Tibial nerve (tissue), 3 donors: ENCODE data around the gene OSR1.

Experiments
- POLR2A ChIP-seq, 2 donors: fragments of 450-650 bp; IDR thresholded peaks; one replicate each; pipeline ENCODE4 v1.6.1; 2017; ENCODE audit warnings: antibody characterized with exemption in 2 of 2, mild to moderate bottlenecking in 2 of 2, moderate library complexity in 2 of 2
- TF ChIP-seq, protein P1 (sequence below), 5 experiments: fragments of 200-600 bp in 3 of 5; fragments of 450-650 bp in 2 of 5; sonication (generic) in 3 of 5; IDR thresholded peaks; one replicate each; pipeline ENCODE4 v1.5.1; 2016 to 2019; ENCODE audit warnings: antibody characterized with exemption in 5 of 5, mild to moderate bottlenecking in 3 of 5, moderate library complexity in 2 of 5

DNA sequence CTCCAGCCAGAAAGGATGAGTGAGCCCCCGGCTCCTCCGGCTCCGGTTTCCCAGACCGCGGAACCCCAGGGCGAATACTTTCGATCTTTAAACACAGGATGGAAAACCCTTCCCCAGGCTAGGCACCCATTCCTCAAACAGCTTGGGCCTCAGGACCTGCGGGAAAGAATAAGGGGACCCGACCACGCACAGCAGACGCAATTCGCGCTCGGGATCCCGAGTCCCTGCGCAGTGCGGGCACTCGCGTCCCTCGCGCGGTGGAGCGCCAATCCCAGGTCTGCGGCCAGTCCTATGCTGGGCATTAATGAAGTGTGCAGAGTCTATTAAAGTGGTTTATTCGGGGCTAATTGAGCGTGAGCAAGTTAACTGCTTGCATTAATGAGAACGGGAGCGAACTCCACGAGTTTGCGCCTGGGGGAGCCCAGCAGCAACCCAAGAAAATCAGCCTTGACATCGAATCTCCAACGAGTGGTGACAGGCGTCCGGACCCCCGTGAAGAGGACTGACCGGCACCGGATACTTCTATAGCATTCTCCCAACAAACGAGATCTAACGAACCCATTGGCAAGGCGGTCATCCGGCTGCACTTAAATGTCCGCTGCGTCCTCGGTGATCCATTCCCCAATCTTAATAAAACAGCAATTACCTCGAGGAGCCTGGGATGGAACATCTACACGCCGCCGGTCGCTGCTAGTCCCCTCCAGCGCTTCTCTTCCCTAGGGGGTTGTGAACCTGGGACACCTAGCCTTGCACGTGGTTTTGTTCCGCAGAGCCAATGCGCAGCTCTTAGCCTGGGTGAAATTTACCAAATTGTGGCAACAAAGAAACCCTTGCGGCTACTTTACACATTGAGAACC, 1.6 kb downstream of the OSR1 start:
- TF ChIP-seq, protein P1, sequence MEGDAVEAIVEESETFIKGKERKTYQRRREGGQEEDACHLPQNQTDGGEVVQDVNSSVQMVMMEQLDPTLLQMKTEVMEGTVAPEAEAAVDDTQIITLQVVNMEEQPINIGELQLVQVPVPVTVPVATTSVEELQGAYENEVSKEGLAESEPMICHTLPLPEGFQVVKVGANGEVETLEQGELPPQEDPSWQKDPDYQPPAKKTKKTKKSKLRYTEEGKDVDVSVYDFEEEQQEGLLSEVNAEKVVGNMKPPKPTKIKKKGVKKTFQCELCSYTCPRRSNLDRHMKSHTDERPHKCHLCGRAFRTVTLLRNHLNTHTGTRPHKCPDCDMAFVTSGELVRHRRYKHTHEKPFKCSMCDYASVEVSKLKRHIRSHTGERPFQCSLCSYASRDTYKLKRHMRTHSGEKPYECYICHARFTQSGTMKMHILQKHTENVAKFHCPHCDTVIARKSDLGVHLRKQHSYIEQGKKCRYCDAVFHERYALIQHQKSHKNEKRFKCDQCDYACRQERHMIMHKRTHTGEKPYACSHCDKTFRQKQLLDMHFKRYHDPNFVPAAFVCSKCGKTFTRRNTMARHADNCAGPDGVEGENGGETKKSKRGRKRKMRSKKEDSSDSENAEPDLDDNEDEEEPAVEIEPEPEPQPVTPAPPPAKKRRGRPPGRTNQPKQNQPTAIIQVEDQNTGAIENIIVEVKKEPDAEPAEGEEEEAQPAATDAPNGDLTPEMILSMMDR (IDR thresholded peaks at IDR 0.05) = no peak
- TF ChIP-seq POLR2A (IDR thresholded peaks at IDR 0.05) = no peak
